ENCODE data around the gene MIAT.

MIAT gene

DNA sequence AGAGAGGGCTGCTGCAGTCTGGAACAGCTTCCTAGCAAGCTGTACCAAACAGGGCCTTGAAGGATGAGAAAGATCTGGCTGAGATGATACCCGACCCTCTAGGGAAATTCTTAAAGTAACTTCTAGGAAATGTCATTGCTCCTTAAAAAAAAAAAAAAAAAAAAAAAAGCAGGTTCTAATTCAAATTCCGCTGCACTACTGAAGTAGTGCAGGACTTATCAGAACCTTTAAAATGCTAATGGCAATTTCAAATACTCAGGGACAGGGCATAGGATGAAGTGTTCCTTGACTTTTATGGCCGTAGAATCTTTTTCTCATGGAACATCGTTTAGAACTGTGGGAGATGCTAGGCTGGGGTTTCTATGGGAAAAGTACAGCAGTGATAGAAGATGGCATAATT lies 13.1 kb downstream of the MIAT start:
- no peak for DNase-seq

DNA sequence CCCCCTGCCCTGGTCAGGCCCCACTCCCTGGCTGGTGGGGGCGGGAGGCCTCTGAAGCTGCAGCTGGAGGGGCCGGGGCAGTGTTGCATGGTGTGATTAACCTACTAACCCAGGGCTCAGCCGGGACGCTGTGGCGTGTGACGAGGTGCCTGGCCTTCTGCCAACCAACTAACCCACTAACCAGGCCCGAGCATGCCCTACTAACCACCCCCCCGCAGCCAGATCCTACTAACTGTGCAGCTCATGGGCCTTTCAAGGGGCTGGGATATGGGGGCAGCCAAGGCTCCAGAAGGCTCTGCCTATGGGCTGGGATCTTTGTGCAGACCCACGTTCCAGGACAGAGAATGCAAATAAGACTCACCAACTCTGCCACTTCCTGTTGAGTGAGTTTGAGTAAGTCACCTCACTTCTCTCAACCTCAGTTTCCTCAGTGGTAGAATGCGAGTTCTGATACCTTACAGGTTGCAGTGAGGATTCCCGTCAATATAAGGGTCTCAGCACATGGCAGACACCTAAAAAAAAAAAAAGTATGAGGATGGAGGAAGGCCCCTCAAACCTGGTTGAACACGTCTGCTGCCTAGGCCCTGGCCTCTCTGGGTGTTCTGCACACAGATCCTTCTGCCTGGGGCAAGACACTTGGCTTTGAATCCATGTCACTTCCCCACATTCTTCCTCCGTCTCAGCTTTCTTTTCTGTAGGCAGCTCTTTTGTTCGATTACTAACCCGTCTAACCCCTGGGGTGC lies 14.1 kb downstream of the MIAT start:
- no peak for DNase-seq

DNA sequence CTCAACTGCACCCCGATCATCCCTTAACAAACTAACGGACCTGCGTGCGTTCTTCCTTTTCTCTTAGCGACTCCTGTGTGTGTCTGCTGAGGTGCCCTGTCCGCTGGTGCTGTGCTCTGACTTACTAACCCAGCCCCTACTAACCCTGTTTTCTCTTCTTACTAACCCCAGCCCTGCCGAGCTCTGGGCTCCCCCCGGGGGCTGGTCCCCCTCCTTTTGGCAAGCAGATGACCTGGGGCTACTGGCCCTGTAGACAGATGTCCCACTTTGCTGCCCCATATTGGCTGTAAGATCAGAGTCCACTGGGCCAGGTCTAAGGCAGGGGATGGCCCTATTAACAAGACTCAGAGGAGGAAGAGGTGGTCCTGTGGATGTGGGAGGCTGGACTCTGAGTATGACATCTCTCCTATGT lies 14.7 kb downstream of the MIAT start:
- DNase-seq: no peak

DNA sequence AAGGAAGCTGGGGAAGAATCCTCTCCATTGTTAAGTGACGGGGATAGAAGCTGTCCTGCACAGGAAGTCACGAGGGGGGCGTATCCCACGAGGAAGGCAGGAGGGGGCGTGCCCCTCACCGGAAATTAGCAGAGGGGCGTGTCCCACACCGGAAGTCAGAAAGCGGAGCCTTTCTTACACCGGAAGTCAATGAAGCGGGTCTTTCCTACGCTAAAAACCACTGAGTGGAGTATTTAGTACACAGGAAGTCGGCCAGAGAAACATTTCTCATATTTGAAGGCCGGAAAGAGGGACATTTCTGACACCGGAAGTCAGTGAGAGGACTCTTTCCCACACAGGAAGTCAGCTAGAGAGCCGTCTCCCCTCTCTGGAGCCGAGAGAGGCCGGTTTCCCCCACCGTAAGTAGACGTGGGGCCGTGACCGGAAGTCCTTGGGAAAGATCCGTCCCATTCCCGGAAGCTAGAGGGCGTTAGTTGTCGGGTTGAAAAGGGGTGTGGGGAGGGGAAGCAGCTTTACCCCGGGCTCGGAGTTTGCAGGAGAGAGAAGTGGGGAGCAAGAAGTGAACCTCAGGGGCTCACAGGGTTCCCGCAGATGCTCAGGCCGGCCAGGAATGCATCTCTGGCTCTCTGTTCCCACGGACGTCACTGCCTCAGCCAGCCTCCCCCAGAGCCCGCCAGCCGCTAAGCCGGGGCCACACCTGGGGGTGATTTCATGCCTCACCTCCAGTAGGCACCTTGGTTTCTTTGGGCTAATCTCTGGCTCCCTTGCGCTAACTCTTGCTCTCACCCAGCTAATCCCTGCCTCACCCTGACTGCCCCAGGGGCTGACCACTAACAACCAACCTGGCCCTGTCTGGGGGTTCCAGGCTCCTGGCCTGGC lies 15.4 kb downstream of the MIAT start:
- peak; percentile 42 for DNase-seq

DNA sequence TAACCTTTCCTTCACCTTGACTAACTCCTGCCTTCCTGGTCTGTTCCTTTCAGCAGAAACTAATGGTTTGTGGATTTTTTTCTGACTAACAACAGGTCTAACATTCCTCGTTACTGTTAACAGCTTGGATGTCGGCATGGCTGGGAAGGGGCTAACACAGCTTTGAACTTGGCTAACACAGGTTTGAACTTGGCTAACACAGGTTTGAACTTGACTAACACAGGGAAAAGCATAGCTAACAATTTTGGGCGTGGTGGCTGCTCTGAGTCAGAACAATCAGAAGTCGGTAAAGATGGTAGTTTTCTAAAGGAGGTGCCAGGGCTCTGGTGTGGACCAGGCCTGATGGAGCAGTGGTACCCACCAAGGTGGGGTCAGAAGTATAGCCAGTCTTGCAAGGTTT lies 16.1 kb downstream of the MIAT start:
- no peak for DNase-seq

DNA sequence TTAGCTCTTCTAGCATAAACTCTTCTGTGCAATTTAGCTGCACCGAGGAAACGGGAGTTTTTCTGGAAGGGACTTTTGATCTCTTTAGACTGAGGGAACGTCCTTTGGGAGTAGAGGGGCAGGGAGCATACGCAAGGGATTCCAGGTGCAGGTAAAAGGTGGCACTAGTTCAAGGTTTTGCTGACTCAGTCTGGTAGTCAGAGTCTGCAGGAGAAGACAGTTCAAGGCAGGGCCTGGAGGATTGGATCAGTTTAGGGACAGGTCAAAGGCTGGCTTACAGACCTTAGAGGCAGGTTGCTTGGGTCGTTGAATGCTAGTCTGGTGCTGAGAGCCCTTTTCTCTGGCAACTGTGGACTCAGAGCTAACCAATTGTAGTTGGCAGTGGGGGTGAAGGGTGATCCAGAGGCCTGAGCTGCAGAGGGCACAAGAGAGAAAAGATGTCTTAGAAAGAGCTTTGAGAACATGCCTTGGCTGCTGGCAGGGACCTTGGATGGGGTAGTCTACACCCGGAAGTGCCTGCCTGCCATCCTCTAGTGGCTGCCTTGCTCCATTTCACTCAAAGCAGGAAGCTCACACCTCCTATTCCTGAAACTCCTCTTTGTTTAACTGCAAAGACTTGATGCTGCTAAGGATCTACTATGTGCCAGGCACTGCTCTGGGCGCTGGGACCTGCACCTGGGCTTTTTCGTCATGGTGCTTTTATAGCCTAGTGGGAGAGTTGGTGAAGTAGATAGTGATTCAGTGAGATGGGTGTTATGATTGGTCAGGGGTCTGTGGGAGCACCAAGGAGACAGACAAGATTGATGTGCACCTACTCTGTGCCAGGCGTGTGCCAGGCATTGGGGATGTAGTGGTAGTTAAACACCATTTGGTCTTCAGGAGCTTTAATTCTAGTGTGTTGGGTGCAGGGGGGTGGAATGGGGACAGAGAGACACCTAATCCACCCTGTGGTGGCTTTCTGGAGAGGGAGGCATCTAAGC lies 17.1 kb downstream of the MIAT start:
- DNase-seq: no peak

DNA sequence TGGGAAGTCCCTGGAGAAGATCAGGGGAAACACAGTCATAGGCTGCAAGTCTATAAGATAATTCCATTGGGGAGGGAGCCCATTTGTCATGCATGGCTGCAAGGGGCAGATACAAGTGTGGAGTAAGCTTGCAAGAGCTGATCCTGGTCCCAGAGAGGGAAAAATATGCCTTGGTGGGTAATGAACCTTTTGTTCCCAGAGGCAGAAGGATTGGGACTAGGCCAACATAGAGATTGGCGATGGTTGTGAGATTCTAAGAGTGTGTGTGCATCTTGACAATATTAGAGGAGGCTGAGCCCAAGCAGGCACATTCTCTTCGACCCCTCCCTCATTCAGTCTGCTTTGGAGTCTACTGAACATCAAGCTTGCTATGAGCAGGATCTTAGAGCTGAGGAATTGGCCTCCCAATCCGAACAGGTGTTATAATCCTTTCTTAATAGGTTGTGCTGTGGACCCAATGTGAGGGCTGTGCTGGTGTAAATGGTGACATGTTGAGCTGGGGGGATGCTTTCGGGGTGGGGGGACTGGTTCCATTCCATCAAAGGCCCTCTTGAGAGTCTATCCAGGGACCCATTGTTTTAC lies 18.4 kb downstream of the MIAT start:
- no peak for DNase-seq

DNA sequence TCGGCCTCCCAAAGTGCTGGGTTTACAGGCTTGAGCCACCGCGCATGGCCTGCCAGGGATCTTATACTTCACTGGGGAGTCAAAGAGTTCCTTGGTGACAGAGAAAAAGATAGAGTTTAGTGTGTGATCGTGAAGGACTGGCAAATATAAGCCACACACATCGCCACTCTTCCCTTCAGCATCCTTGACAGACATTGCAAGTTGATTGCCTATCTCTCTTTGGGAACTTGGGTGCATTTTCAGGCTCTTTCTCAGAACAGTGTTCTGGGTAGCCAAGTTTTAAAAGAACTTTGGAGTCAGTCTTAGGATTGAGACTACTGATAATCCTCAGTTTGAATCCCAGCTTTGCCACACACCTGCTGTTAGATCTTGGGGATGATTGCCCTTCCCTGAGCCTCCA lies 19.8 kb downstream of the MIAT start:
- DNase-seq: no peak

DNA sequence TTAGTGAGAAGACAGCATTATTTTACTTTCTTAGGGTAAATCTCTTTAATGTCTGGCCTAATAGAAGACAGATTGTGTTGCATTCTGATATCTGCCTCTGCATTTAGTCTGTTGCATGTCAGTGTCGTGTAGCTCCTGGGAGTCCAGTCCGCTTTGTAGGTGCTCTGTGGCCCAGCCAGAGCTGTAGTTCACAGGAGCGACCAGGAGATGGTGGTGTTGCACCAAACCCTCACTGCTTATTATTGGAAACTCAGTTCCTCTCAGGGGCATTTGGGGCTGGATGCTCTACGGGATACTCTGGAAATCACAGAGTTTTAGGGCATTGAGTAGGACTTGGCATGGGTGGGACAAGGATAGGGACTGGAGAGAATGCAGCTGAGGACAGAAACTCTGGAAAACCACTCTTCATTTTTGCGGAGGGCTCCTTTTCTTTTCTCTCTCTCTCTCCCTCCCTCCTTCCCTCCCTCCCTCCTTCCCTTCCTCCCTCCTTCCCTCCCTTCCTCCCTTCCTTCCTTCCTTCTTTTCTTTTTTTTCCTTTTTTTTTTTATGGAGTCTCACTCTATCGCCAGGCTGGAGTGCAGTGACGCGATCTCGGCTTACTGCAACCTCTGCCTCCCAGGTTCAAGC lies 21.7 kb downstream of the MIAT start:
- DNase-seq: peak; percentile 46

DNA sequence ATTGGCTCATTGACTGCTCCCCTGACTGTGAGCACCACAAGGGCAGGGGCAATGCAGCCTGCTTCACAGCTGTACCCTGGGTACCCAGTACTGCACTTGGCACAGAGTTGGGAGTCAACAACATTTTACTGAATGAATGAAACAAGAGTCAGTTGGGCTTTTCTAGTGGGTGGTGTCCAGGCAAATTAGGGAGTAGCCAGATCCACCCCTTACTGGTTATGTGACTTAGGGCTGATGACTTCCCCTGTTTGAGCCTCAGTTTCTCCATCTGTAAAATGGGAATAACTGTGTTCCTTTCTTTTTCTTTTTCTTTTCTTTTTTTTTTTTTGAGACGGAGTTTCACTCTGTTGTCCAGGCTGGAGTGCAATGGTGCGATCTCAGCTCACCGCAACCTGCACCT lies 23.1 kb downstream of the MIAT start:
- DNase-seq: no peak

DNA sequence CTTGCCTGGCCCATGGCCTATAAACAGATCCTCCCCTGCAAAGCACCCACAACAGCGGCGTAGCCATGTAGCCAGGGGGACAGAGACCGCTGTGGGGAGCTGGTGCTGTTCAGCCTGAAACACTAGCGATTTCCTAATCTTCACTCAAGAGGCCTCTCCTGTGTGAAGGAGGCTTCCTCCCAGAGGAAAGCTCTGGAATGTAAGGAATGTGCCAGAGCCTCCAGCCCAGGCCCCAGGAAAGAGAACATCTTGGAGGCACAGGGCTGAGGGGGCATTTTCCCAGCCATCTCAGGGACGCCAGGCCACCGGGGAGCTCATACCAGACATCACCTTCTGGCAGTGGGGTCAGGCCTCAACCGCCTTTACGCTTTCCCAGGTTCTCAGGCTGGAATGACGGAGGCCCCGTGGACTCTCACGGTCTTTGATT lies 24.0 kb downstream of the MIAT start:
- DNase-seq: no peak

DNA sequence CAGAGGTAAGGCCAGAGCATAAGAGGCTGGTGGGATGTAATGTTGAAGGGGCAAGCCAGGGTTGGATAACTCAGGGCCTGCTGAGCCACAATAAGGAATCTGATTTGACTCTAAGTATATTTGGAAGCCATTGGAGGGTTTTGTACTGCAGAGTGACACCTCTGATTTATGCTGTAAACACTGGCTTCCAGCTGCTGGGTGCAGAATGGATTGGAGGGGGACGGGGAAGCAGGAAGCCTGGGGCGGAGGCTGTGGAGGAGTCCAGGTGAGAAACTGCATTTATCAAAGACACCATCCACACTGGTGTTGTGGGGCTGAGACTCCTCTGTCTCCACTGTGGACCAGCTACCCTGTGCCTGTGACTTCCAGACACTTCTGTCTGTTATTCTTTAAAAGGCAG lies 26.8 kb downstream of the MIAT start:
- DNase-seq: no peak

DNA sequence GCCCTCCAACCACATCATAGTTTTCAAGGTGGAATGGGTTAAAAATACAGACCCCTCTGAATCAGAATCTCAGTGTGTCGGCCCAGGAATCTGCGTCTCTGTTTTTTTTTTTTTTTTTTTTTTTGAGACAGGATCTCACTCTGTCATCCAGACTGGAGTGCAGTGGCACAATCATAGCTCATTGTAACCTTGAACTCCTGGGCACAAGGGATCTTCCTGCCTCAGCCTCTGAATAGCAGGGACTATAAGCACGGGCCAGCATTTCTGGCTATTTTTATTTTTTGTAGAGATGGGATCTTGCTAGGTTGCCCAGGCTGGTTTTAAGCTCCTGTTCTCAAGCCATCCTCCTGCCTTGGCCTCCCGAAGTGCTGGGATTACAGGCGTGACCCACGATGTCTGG lies 28.2 kb downstream of the MIAT start:
- no peak for DNase-seq

DNA sequence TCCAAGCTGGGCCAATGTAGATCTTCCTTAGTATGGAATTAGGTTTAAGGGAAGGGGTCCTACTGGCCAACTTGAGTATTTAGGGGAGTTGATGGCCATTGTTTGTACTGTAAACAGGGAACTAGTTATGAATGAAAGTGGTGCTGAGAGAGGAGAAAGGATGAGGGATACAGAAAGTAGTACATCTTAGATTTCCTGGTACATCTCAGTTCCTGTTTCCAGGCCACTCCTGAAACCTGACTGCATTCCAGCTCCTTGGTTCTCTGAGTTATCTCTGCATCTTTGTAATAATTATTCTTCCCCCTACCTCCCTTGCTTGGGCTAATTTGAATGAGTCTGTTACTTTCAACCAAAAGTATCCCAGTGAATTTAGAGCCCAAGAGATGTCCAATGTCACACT lies 30.1 kb downstream of the MIAT start:
- DNase-seq: no peak

DNA sequence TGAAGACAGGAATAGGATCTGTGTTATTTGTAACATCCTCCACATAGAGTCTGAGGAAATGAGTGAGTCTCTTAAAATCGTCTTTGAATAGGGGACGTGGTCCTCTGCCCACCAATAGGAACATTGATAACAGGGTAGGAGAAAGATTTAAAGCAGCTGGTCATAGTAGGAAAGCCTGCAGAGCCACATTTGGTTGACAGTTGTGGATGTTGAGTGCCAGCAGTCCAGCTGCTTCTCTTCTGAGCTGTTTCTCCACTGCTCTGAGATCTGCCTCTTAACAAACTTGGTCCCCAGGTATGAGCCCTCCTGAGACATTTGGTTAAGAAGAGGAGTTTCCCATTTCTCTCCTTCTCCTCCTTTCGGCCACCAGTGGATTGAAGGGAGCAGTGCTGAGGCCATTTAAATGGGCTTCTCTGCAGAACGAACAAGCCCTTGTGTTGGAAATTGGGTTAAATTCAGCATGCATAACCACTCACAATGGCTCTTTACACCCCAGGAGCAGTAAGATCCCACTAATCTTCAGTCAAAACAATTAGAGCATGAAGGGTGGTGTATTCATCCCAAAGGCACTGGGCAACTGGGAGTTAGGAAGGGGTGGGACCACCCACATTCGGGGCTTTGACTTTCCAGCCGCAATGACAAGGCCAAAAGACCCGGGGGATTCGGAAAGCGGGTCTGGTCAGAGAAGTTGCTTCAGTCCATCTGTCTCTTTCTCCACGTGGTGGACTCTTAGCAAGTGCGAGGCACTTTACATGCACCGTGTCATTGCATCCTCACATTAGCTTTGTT lies 32.3 kb downstream of the MIAT start:
- DNase-seq: no peak

DNA sequence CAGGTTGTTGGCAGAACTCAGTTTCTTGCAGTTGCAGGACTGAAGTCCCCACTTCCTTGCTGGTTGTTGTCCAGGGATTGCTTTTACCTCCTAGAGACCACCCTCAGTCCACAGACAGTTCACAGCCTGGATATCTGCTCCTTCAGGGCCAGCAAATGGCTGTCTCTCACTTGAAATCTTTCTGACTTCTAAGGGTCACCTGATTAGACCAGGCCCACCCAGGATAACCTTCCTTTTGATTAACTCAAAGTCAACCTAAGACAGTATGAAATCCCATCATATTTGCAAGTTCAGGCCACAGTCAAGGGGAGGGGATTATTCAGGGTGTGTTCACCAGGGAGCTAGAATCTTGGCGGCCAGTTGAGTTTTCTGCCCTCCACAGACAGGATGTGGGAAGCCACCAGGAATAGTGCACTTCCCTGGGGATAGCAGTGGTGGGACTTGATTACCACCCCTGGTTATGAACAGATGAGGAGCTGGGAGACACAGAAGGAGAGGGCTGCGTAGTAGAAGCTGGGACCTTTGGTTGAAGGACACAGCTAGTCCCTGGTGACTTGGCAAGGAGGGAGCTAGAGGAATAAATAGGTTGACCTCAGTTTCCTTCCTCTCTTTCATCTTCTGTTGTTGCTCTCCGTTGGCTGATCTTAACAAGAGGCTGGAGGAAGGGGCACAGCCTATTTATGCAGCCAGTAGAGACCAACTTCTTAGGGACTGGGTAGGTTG lies 33.4 kb downstream of the MIAT start:
- no peak for DNase-seq

DNA sequence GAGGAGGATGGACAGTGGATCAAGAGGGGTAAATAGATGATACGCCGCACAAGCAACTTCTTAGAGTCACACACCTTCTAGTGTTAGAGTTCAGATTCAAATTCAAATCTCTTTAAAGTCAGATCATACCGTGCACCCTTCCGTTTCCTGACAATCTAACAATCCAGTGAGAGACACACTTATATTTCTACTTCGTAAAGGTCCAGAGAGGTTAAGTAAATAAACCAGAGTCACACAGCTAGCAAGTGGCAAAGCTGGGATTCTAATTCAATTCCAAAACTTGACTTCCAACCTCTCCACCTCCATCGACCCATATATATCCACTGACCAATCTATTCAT lies 34.0 kb downstream of the MIAT start:
- DNase-seq: no peak

DNA sequence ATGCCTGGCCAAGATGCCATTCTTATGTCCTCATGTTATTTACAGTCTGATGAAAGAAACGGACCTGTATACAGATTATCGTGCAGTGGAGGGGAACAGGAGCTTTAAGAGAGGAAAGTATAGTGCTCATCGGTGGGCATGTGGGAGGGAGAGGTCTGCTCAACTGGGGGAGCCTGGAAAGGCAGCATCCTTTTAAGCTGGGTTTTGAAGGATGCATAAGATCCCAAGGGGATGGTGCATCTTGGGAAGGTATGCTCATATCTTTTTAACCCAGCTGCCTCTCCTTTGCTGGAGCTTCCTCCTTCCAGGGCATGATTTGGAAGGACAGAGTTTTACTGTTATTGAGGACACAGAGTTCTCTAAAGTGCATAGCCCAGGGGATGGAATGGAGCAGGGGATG lies 34.8 kb downstream of the MIAT start:
- no peak for DNase-seq

DNA sequence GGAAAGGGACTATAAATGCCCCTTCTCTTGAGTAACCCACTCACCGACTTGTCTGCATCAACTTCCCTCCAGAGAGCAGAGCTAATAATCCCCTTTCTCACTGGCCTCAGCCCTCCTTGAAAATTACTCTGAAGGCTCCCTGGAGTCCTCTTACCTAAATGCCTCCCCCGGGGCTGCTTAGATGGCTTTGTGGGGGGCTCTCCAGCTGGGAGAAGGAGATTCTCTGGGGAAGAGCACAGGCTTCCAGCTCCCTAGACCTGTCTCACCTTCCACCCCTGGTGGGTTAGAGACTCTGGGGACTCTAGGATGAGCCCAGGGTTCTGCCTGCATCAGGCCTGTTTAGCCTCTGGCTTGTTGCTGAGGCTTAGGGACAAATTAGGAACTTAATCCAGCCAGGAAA lies 39.8 kb downstream of the MIAT start:
- DNase-seq: no peak

DNA sequence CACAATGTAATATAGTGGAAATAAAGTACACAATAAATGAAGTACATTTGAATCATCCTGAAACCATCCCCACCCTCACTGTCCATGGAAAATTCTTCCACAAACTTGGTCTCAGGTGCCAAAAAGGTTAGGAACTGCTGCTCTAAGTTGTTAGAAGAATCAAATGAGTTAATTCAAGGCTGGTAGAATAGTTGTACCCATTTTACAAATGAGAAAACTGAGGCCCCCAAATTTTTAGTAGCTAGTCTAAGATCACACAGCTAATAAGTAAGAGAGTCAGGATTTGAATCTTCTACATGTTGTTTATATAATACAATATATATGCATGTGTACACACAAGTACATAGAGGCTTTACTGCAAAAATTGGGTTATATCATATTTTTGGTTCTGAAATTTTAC lies 43.1 kb downstream of the MIAT start:
- DNase-seq: no peak

DNA sequence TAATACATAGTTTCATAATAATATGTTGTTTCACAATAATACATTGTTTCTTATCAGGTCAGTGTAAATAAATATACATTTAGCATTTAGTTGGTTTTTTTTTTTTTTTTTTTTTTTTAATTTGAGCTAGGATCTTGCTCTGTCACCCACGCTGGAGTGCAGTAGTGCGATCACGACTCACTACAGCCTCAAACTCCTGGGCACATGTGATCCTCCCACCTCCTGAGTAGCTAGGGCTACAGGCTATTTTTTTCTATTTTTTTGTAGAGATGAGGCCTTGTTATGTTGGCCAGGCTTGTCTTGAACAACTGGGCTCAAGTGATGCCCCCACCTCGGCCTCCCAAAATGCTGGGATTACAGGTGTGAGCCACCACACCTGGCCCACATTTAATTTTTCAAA lies 43.5 kb downstream of the MIAT start:
- no peak for DNase-seq

Measured in 8988T (cell line).